Neutrophil (primary cell): ENCODE measurements around the gene LY6G5C.

Experiments used
- H3K27ac ChIP-seq: fragments of 200-600 bp; sonication (generic); 2 replicates; pipeline ENCODE4 v1.5.1; 2016; ENCODE audit warnings: mild to moderate bottlenecking, moderate library complexity
- H3K27me3 ChIP-seq: fragments of 200-600 bp; sonication (generic); 2 replicates; pipeline ENCODE4 v1.6.0; 2016; ENCODE audit warnings: mild to moderate bottlenecking
- H3K36me3 ChIP-seq: fragments of 200-600 bp; sonication (generic); 2 replicates; pipeline ENCODE4 v1.5.1; 2017
- H3K4me1 ChIP-seq, 2 experiments: fragments of 200-600 bp in 1 of 2; sonication (generic) in 1 of 2; 1 replicate in 1 of 2; 2 replicates in 1 of 2; pipeline versions ENCODE4 v1.5.1 to v1.6.1; 2013 to 2016; ENCODE audit warnings: low read depth in 1 of 2, low read length in 1 of 2, mild to moderate bottlenecking in 1 of 2, moderate library complexity in 1 of 2; ENCODE audit not compliant: control insufficient read depth in 1 of 2, insufficient read depth in 1 of 2
- H3K4me3 ChIP-seq, 2 experiments: fragments of 200-600 bp in 1 of 2; sonication (generic) in 1 of 2; 1 replicate in 1 of 2; 2 replicates in 1 of 2; pipeline ENCODE4 v1.5.1; 2013 to 2016; ENCODE audit warnings: low read depth in 1 of 2, low read length in 1 of 2, mild to moderate bottlenecking in 1 of 2, moderate library complexity in 1 of 2
- H3K9me3 ChIP-seq: fragments of 200-600 bp; sonication (generic); 2 replicates; pipeline ENCODE4 v1.5.1; 2016
- TF ChIP-seq, protein P1 (sequence below): fragments of 200-600 bp; sonication (generic); IDR thresholded peaks from 2 replicates; pipeline ENCODE4 v1.5.1; 2016; ENCODE audit warnings: antibody characterized with exemption

Gene LY6G5C, protein sequence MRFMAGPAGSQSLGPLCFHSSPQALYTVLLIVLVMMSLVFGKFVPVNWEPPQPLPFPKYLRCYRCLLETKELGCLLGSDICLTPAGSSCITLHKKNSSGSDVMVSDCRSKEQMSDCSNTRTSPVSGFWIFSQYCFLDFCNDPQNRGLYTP

DNA sequence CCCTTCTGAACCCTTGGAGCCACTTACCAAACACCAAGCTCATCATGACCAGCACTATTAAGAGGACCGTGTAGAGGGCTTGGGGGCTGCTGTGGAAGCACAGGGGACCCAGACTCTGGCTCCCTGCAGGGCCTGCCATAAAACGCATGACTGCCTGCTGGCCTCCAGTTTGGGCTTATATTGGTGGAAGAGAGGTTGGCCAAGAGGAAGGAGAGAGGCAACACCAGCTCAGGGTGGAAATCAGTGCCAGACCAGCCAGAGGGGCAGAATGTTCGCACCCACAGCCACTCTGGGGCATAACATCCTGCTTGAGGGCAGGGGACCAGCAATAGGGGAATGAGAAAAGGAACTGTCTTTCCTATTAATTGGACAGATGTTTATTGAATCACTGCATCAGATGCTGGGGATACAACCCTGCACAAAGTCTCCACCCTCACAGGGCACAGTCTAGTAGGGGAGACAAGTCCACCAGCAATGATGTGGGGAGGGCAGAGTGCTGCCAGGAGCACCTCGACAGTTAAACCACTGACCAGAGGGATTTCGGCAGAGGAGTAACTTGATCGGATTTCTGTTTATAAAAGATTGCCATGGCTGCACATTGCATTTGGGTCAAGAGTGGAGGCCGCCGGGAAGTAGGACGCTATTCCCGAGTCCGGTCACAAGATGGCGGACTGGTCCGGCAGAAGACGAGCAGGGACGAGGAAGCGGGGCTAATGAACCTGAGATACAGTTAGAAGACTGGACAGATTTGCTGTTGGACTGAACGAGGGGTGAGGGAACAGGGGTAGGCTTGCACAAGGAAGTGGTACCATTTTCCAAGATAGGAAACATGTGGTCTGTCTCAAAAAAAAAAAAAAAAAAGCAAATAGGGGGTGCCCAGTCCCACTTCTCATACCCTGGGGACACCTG lies at the start of gene LY6G5C:
LY6G5C (minus strand) TSS at position 842 of the 909 bp plus-strand sequence; CDS start at position 148, 694 bp downstream.
- H3K9me3 ChIP-seq = no peaks in the 10 kb centered on the region
- peaks cover 16 to 20% of the 10 kb centered on the region in 2 experiments for H3K4me1 ChIP-seq
- peaks cover 27% of the 10 kb centered on the region for H3K36me3 ChIP-seq
- TF ChIP-seq, protein P1, sequence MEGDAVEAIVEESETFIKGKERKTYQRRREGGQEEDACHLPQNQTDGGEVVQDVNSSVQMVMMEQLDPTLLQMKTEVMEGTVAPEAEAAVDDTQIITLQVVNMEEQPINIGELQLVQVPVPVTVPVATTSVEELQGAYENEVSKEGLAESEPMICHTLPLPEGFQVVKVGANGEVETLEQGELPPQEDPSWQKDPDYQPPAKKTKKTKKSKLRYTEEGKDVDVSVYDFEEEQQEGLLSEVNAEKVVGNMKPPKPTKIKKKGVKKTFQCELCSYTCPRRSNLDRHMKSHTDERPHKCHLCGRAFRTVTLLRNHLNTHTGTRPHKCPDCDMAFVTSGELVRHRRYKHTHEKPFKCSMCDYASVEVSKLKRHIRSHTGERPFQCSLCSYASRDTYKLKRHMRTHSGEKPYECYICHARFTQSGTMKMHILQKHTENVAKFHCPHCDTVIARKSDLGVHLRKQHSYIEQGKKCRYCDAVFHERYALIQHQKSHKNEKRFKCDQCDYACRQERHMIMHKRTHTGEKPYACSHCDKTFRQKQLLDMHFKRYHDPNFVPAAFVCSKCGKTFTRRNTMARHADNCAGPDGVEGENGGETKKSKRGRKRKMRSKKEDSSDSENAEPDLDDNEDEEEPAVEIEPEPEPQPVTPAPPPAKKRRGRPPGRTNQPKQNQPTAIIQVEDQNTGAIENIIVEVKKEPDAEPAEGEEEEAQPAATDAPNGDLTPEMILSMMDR = peak; percentile 79
- H3K4me3 ChIP-seq = peak within 1 kb of the TSS; percentile 65 to 72
- H3K27ac ChIP-seq = peak within 1 kb of the TSS; percentile 40
- peaks cover 19% of the 10 kb centered on the region for H3K27me3 ChIP-seq

DNA sequence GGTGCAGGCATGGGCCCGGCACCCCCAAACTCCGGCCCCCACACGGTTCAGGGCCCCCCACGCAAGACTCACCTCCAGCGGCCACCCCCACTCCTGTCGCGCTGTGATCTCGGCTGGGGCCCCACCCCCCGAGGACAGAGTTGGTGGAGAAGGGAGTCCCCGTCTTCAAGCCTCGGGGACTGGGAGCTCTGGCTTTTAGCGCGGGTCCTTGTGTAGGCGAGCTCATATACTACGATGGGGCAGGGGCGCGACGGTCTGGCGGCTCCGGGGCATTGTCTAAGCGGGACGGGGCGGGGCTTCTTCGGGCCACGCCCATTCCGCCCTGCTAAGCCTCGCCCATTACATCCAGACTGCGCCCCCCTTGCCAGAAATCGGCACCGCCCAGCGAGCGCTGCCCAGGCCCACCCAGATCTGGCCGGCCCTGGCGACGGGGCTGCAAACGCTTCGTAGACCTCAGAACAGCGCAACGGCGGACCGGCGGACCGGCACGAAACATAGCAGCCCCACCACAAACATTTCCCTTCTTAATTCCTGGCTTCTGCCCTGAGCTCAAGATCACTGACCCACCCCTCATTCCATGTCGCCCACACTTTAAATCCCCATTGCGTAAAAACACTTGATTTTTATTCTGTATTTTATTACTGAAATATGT lies 49.2 kb upstream of the LY6G5C start:
- H3K4me3 ChIP-seq = peak overlapping the region; percentile 89 to 91
- no peaks in the 10 kb centered on the region for H3K27me3 ChIP-seq
- peaks cover 60% of the 10 kb centered on the region for H3K36me3 ChIP-seq
- no peaks in the 10 kb centered on the region for H3K9me3 ChIP-seq
- peaks cover 85 to 88% of the 10 kb centered on the region in 2 experiments for H3K4me1 ChIP-seq
- peak overlapping the region; percentile 96 for H3K27ac ChIP-seq
- TF ChIP-seq, protein P1 = peak; percentile 20

DNA sequence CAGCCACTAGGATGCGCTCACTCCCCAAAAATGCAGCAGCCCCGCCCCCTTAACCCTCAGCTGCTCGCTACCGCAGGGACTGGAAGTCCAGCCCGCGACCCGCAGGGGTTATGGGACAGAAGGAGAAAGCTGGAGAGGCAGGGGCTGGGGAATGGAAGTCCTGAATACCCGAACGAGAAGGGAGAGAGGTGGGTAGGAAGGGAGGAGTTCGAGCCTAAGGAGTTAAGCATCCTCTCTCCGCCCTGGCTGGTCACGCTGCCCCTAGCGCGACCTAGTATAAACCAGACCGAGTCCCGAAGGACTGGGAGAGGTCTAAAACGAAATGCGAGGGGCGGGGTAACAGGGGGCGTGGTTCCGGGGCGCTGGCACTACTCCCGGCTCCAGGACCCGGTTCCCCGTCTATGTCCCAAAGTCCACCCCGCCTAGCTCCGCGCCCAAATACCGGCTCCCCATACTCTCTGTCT lies 48.7 kb upstream of the LY6G5C start:
- Histone ChIP-seq H3K36me3 (peaks cover 60% of the 10 kb centered on the region), H3K4me3 (peak overlapping the region; percentile 89 to 91), H3K9me3 (no peaks in the 10 kb centered on the region), H3K4me1 (peaks cover 84 to 88% of the 10 kb centered on the region in 2 experiments), H3K27ac (peak overlapping the region; percentile 96), H3K27me3 (no peaks in the 10 kb centered on the region)
- TF ChIP-seq, protein P1 = no peak

DNA sequence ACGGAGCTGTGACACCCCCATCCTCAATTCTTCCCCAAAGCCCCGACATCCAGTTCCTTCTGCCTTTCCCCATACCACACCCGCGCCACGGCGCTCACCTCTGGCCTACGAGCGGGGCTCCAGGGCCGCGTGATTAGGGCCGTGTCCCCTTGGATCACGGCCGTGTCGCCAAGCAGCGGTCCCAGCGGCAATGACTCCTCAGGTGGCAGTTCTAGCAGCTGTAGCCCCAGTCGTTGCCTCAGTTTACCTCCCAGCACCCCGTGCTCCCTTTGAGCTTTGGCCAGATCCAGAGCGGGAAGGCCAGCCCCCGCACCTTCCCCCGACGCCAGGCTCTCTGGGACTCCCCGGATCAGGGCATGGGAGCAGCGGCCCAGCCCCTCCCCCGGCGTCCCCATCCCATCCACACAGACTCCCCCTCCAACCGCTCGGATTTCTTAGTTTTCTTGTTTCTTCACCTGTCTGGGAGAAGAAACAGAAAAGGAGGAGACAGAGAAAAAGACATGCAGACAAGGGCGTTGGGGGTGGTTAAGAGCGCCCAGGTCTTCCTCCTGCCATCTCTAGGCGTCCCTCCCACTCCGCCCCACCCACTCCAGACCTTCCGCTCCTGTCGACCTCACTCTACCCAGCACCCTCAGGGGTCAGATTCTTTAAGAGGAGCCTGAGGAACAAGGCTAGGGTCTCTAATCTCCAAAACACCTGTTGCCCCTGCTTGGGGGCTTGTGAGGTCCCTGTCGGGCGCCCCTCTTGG lies 48.1 kb upstream of the LY6G5C start, which contains the start of gene DDAH2:
DDAH2 (minus strand) TSS at position 533 of the 748 bp plus-strand sequence; CDS start at position 395, 138 bp downstream.
- Histone ChIP-seq H3K27me3 (peaks cover under 1% of the 10 kb centered on the region), H3K27ac (peak within 1 kb of the TSS; percentile 96)

More for the DNA sequence above, 48.1 kb upstream of the LY6G5C start, which contains the start of gene DDAH2:
- H3K4me1 ChIP-seq = peaks cover 78 to 82% of the 10 kb centered on the region in 2 experiments
- TF ChIP-seq, protein P1 = peak; percentile 91
- peaks cover 60% of the 10 kb centered on the region for H3K36me3 ChIP-seq
- no peaks in the 10 kb centered on the region for H3K9me3 ChIP-seq
- peak within 1 kb of the TSS; percentile 89 to 91 for H3K4me3 ChIP-seq
